T1000 (cell line): ENCODE data around the gene SUPT3H.
"Not testable (repeated sequence)": the region's sequence is repeated elsewhere in the genome, so short reads cannot be mapped to it uniquely, and the experiment has no call there.

Experiments
- DNase-seq: peaks from one replicate; lab custom pipeline; 2025; ENCODE audit warnings: mixed read lengths; lab: John Stamatoyannopoulos, UW

The SUPT3H gene

DNA sequence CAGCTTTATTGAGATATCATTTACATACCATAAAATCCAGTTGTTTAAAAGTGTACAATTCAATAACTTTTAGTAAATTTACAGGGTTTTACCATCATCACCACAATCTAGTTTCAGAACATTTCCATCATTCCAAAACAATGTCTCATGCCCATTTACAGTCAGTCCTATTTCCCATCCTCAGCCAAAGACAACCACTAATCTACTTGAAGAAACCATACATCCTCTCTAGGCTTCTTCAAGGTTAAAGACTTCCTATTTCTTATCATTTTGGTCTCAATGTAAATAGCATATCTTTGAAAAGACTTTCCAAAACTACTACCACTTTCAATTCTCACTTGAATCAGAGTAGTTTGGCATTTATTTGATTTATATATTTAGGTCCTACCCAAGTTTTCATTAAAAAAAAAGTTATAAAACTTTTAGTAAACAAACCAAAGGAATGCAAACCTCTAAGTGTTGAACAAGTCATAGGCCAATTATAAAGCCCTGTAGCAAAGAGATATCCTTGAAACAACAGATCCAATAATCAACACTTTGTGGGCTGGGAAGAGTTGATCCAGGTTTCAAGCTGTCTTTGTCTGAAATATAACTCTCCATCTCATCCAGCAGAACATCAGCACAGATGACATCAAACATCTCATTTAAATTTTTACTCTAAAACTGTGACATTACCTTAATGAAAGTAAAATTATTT lies 260.9 kb downstream of the SUPT3H start:
- no peak for DNase-seq

DNA sequence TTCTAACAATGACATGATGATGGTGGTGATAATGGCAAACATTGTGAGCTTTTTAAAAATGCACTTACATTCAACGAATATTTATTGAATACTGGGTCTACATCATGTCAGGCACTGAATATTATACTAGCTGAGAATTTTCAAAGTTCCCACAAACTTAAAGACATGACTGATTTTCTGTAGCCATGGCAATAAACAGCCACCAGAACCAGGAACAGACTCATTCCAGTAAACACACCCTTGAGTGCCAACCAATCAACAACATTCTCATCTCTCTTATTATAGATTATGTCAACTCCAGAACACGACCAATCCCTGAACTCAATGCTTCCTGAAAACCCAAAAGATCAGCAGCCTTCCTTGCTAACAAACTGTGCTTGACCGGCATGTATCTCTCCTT lies 262.0 kb downstream of the SUPT3H start:
- DNase-seq = no peak

DNA sequence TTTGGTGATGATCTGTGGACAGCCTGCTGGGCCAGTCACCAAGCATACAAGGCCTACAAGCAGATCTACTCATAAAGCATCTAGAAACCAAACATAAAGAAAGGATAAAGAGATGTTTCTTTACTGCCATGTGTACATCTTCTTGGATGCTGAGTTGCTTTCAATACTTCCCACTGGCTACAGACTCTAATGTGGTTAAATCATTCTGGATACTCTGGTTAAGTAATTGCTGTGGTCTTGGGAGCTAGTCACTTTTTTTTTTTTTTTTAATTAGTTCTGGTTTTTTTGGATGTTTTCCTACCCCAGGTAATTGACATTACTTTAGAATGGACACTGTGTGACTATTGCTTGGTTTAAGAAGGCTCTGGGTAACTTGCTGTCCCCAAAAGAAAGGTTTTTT lies 265.0 kb downstream of the SUPT3H start:
- no peak for DNase-seq

DNA sequence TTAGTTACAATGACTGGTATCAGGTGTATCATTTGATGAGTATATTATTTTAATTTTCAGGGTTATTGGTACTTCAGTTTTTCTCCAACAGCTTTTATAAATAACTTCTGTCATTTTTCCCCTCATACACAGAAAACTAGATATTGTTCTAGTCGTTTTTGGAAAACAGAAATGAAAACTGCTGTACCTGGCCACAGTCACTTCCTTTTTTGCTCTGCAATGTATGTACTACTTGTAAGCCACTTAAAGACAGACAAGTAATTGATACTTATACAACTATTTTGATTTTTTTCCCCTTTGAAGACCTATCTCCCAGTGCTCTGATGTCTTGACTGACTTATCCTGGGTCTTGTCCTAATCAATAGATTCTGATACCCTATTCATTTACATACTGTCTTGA lies 268.2 kb downstream of the SUPT3H start:
- DNase-seq = no peak

DNA sequence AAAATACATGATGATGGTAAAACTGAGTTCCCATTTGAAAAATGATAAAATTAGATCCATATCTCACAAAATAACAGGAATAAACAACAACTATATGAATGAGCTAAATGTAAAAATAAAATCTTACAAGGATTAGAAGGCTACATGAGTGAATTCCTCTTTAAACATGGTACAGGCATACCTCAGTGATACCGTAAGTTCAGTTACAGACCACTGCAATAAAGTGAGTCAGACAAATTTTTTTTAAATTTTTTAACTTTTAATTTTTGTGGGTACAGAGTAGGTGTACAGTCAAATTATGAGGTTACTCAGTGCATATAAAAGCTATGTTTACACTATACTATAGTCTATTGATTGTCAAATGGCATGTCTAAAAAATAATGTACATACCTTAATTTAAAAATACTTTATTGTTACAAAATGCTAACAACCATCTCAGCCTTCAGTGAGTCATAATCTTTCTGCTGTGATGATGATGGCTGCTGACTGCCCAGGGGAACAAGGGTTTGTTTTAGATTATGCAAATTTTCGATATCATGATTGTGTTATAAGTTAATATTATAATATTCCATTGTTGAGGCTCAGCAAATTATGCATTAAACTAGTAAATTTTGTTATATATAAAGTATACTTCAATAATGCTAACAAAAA lies 272.4 kb downstream of the SUPT3H start:
- DNase-seq = no peak

DNA sequence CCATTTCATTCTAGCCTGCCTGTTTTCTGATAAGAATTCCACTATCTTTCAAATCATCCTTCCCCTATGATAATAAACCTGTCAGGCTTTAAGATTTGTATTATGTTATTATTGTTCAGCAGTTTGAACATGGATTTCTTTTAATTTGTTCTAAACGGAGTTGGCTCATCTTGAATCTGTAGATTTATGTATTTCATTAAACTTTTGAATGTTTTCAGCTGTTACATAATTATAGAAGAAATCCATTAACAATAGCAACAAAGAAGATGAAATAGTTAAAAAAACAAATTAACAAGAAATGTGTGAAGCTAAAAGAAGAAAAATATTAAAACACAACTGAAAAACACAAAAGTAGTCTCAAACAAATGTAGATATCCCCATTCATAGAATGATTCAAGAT lies 273.3 kb downstream of the SUPT3H start:
- no peak for DNase-seq

DNA sequence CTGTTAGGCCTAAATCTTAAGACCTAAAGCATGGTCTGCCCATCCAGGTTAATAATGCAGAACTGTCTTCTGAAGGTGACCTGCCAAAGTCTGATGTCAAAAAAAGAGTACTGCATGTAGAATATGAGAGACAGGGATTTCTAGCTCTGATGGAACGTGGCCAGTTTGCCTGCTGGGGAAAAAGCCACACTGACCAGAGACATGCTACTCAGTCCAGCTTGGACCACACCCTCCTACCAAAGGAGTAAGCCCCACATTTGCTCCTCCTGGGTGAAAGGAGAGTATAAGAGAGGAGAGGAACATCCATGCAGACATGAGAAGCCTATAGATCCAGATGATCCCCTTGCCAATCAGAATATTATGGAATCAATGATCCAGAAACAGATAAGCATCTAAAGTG lies 279.5 kb downstream of the SUPT3H start:
- no peak for DNase-seq

DNA sequence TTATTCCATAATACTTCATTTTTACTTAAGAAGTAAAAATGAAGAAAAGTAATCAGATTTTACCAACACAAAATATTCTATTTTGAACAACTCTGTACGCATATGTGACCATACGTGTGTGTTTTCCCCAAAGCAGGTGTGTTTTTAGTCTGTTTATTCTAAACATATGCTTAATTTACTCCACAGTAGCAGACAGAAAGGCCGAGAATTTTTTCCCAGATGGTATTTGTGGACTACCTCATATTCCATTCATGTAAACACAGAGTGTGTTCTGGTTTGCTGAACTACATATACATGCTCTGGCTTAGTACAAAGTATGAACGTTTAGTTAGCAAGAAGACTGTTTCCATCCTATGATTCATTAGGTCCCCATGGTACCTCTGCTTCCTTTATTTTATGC lies 282.9 kb downstream of the SUPT3H start:
- DNase-seq = no peak

DNA sequence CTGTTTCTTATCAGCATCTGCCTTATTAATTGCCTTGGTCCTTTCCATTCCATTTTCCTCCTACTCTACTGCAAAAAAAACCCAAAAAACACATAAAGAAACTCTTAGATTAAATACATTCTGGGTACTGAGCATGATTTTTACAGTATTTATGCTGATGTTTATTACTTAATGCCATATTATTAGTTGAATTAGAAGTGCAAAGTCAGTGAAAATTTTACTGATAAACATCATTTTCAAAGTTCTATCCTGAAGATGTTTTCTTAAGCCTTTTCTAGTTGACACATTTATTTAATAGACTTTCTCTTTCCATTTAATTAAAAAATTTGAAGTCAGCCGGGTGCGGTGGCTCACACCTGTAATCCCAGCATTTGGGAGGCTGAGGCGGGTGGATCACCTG lies 285.6 kb downstream of the SUPT3H start:
- no peak for DNase-seq

DNA sequence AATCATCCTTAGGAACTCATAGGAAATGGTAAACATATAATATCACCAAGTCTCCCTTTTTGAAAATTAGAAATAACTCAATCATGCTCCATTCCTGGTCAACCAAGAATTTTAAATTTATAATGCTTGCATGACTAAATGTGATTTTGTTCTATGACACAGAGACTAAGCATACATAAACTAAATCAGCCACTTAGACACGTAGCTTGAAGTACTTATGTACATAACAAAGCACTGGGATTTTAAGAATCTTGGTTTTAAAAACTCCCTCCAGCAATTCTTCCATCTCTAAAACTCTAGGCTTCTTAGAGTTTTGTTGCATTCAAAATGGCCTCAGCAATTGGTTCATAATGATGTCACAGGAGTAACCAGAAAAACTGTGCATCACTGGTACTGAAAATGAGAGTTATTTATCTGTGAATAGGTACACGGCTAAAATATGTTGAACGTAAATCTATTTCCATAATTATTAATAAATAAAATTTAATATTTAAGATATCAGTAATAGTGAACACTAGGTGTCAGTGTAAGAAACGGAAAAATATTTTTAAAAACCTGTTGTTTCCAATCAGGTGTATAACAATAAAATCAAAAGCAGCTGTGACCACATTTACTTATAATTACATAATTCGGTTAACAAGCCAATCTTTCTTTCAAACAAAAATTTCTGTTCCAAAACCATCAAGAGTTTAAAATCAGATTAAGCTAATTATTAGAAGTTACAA lies 291.2 kb downstream of the SUPT3H start:
- no peak for DNase-seq

DNA sequence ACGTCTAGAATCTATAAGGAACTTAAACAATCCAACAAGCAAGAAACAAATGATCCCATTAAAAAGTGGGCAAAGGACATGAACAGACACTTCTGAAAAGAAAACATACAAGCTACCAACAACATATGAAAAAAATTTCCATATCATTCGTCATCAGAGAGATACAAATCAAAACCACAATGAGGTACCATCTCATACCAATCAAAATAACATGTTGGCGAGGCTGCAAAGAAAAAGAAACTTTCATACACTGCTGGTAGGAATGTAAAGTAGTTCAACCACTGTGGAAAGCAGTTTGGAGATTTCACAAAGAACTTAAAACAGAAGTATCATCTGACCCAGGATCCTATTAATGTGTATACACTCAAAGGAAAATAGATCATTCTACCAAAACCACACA lies 293.5 kb downstream of the SUPT3H start:
- no peak for DNase-seq

DNA sequence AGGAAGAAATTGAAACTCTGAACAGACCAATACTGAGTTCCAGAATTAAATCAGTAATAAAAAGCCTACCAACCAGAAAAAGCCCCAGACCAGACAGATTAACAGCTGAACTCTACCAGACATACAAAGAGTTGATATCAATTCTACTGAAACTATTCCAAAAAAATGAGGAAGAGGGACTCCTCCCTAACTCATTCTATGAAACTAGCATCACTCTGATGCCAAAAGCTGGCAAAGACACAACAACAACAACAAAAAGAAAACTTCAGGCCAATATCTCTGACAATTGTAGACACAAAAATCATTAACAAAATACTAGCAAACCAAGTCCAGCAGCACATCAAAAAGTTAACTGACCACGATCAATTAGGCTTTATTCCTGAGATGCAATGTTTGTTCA lies 295.6 kb downstream of the SUPT3H start:
- DNase-seq = no peak

DNA sequence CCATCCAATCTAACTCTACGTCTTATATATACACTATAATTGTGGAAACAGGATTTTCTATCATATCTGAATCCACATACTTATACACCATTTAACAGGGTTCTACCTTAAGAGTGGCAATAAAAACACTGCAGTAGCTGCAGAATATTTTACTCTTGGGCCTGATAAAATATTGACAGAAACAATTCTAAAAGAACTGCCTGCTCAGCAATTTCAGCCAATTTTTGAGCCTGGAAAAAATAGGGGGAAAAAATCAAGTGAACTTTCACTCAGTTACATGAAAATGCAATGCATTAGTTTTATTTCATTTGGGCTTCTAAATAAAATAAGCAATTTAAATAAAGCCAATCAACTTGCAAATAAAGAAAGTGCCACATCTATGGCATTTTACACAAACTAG lies 296.1 kb downstream of the SUPT3H start:
- DNase-seq = no peak

DNA sequence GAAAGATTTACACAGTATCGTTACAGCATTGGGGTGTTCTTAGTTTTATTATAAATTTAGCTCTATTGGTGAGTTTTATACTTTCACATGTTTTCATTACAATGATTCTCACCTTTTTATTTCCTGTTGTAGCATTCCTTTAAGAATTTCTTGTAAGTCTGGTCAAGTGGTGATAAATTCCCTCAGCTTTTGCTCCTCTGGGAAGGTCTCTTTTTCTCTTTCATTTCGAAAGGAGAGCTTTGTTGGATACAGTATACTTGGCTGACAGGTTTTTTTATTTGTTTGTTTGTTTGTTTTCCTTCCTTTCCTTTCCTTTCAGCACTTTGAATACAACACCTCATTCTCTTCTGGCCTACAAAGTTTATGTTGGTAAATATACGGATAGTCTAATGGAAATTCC lies 299.3 kb downstream of the SUPT3H start:
- no peak for DNase-seq

DNA sequence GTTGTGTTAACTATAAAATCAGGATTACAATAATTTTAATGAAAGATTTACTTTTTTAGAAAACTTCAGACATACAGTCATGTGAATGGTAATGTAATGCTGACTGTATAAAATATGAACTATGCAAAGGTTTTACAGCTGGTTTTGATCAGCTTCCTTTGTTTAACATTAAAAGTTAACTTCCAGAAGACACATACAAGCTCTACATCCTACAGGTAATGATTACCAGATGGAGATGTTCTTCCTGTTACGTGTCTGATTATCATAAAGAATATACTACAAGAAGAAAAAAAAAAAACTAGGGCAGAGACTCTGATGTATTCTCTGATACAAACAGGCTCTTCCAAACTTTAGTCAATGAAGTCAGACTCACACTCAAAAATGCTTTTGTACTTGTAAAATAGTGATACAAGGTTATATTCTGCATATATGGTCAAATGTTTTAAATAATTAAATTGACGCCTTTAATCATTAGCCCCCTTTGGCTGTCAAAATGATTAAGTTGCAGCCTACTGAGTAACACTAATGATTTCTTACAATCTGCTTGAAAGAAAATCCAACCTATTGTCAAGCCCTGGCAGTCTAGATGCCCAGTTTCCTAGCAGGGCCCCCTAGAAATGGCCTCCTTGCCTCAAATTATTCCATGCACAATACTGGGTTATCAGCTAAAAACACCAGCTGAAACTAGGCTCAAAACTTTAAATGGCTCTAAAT lies 301.4 kb downstream of the SUPT3H start:
- DNase-seq = no peak

DNA sequence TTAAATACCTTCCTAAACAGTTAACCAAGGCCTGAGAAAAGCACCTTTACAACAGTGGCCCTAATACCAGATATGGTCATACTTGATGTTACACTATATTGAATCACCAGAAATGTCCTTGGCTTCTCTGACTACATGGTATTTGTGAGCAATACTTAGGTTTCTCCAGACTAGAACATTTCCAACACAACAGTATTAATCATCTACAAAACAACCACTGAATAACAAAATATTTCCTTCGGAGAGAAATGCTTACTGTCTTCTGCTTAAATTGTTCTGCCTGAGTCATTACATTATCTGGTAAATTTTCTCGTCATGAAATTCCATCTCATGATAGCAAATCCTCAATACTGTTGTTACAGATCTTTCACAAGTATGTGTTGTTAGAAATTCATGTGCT lies 302.5 kb downstream of the SUPT3H start:
- DNase-seq = no peak

DNA sequence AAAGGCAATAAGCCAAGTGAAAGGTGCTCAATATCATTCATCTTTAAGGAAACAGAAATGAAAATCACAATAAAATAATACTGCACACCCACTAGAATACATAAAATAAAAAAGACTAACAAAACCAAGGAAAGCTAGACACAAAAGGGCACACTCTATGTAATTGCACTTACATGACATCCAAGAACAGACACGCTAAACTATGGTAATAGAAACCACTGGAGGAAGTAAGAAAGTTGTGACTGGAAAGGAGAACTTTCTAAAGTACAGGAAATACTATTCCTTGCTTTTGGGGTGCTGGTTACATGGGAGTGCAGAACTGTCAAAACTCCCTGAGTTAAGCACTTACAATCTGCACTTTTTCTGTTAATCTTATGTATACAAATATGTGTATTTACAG lies 303.3 kb downstream of the SUPT3H start:
- DNase-seq = no peak

DNA sequence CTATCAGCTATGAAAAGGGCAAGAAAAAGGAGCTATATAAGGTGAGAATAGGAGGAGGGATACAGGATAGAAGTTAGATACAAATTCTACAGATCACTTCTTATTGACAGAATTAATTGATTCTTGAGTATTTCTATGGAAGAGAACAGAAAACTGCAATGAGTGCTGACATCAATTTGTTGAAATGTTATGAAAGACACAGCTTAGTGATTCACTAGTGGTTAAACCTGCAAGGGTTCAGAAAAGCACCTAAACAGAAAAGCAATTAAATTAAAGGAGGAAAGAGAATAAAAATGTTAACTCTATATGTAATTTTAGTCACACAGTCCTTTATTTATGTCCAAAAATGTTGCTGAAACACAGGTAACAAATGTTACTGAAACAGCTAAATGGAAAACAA lies 304.0 kb downstream of the SUPT3H start:
- no peak for DNase-seq

DNA sequence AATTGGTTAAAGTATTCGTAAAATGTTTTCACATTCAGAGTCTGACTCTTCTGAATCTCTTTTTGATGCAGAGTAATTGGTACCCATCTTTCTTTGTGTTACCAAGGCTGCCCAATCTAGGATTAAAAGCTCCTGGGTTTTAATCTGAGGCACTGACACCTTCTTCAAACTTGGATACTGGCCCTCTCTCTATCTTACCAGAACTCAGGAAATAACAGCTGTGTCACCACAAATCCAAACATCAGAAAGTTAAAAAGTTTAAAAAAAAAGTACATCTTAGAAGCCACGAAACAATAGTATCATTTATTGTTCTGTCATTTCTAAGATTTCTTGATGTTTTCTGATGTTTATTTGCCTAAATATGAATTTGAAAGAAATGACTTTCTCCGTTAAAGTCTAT lies 305.1 kb downstream of the SUPT3H start:
- DNase-seq = no peak

DNA sequence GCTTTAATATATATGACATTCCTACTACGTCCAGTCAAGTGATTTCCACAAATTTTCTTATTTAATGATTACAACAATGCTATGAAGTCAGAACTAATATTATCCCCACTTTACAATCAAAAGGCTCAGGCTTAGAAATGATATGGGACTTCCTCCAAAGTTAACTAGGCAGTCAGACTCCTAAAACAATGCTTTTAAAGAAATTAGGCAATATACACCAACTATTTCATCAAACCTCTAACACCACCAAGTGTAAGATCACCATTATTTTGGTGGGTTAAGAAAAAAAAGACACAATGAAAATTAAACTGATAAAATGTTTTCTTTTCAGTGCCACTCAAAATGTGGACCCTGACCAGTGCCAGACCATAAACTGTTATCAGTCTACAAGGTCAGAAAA lies 305.7 kb downstream of the SUPT3H start:
- DNase-seq = no peak

DNA sequence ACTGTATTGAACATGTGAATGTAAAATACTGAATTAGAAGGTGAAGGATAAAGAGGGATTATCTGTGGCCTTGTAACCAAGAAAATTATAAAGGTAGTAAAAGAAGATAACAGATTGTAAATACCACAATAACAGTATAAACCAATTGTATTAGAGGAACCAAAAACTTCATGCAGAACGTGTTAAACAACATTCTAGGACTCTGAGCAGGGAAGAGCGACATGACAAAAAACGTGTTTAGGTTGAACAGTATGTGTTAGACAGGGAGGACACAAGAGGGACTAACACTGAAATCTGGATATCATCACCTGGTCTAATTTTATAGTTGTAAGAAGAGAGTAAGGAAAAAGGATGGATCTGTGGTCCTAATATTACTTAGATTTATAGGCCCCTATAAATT lies 308.6 kb downstream of the SUPT3H start:
- DNase-seq = no peak

DNA sequence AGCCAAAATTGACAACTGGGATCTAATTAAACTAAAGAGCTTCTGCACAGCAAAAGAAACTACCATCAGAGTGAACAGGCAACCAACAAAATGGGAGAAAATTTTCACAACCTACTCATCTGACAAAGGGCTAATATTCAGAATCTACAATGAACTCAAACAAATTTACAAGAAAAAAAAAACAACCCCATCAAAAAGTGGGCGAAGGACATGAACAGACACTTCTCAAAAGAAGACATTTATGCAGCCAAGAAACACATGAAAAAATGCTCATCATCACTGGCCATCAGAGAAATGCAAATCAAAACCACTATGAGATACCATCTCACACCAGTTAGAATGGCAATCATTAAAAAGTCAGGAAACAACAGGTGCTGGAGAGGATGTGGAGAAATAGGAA lies 310.3 kb downstream of the SUPT3H start:
- DNase-seq = not testable (repeated sequence)

DNA sequence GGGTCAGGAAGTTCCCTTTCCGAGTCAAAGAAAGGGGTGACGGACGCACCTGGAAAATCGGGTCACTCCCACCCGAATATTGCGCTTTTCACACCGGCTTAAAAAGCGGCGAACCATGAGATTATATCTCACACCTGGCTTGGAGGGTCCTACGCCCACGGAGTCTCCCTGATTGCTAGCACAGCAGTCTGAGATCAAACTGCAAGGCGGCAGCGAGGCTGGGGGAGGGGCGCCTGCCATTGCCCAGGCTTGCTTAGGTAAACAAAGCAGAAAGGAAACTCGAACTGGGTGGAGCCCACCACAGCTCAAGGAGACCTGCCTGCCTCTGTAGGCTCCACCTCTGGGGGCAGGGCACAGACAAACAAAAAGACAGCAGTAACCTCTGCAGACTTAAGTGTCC lies 315.1 kb downstream of the SUPT3H start:
- DNase-seq = not testable (repeated sequence)
